Activated CD8-positive, alpha-beta T cell treated with anti-CD3 and anti-CD28 coated beads, Interleukin-2, amount 10 ng/mL, durations not matched to agents 7 days and 5 days (primary cell): Measurements from ENCODE around the gene PRKCSH. TPM values are rescaled to one million over a fixed set of nuclear protein-coding genes. Genes with fewer than 3 reads are reported as not detected.
"Not testable (repeated sequence)": the region's sequence is repeated elsewhere in the genome, so short reads cannot be mapped to it uniquely, and the experiment has no call there.

Source experiments
- ATAC-seq: fragments of 150-1000 bp; cut with Tn5 transposase; one replicate; pipeline ENCODE4 v1.10.0; 2021; ENCODE audit warnings: moderate library complexity
- CTCF ChIA-PET: fragments of 350-600 bp; sonication (Branson Sonifier 250); formaldehyde crosslinking; loops from one replicate; lab custom pipeline; 2021; ENCODE audit warnings: antibody characterized with exemption; lab: Charles Lee
- POLR2A ChIA-PET: fragments of 350-600 bp; sonication (Branson Sonifier 250); formaldehyde crosslinking; loops from one replicate; lab custom pipeline; 2021; ENCODE audit warnings: antibody characterized with exemption; lab: Charles Lee
- DNase-seq: peaks from one replicate; pipeline ENCODE4 v3.0.0-alpha.2; 2020
- H3K27ac Mint-ChIP-seq: one replicate; pipeline ENCODE4 v1.8.0; 2021; ENCODE audit warnings: mild to moderate bottlenecking, mixed read lengths
- H3K27me3 Mint-ChIP-seq: one replicate; pipeline ENCODE4 v1.8.0; 2021; ENCODE audit warnings: low read depth, mixed read lengths
- H3K36me3 Mint-ChIP-seq: one replicate; pipeline ENCODE4 v1.8.0; 2021; ENCODE audit warnings: low read depth, mixed read lengths
- H3K4me1 Mint-ChIP-seq: one replicate; pipeline ENCODE4 v1.8.0; 2021; ENCODE audit warnings: low read depth, mixed read lengths
- H3K4me3 Mint-ChIP-seq: one replicate; pipeline ENCODE4 v1.8.0; 2021; ENCODE audit warnings: mild to moderate bottlenecking, mixed read lengths
- H3K9me3 Mint-ChIP-seq: one replicate; pipeline ENCODE4 v1.8.0; 2022; ENCODE audit warnings: mixed read lengths; ENCODE audit not compliant: insufficient read depth
- total RNA-seq, 2 experiments: library from RNA; stranded (reverse); gene quantifications; one replicate each; pipeline ENCODE4 v1.2.3, GENCODE V29; 2021

Gene PRKCSH
- total RNA-seq, 2 experiments from 2014 or later, result 285 to 302 TPM

DNA sequence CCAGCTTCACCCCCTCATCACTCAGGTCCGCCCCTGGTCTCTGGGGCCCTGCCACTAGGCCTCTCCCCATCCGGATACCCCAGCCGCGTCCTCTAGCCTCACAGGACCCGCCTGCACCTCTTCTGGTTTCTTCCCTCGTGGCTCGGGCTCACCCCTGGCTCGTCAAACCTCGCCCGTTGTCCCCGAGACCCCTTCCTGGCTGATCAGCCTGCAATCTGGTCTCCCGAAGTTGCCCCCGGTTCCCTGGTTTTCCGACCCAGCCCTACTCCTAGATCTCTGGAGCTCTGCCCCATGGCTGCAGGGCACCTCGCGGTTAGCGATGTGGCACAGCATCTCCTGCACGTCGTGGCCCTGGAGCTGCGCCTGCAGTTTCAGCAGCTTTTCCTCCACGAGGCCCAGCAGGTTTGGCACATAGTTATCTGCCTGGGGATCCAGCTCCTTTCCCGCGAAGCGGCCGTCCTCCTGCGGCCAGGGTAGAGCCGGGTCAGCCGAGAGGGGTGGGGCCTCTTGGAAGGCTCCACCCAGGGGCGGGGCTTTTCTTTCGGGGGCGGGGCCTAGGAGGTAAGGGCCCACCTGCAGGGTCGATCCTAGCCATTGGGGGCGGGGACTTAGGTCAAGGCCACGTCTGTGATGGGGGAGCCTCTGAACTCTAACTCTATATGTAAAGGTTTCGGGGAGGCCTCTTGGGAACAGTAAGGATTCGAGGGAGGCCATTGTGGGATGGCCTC, 13.9 kb upstream of the PRKCSH start:
- Mint-ChIP-seq H3K27ac (no peak overlapping the region), H3K4me1 (peaks cover 36% of the 10 kb centered on the region), H3K36me3 (no peaks in the 10 kb centered on the region), H3K4me3 (peak overlapping the region; percentile 3), H3K27me3 (peaks cover 65% of the 10 kb centered on the region), H3K9me3 (no peaks in the 10 kb centered on the region)
- CTCF ChIA-PET, result interaction anchor here (1.4 to 2.3 kb wide), 3 partner anchors 10 to 41 kb away, joined by 4 to 10 read pairs (median 9); partner anchors contain the start of genes ODAD3 and PRKCSH
- peak; percentile 62 for DNase-seq
- POLR2A ChIA-PET, result interaction anchor here (0.6 to 1.2 kb wide), 2 partner anchors 14 to 39 kb away, joined by 3 to 4 read pairs; no protein-coding TSS in a partner anchor
- ATAC-seq, result peak; percentile 45

DNA sequence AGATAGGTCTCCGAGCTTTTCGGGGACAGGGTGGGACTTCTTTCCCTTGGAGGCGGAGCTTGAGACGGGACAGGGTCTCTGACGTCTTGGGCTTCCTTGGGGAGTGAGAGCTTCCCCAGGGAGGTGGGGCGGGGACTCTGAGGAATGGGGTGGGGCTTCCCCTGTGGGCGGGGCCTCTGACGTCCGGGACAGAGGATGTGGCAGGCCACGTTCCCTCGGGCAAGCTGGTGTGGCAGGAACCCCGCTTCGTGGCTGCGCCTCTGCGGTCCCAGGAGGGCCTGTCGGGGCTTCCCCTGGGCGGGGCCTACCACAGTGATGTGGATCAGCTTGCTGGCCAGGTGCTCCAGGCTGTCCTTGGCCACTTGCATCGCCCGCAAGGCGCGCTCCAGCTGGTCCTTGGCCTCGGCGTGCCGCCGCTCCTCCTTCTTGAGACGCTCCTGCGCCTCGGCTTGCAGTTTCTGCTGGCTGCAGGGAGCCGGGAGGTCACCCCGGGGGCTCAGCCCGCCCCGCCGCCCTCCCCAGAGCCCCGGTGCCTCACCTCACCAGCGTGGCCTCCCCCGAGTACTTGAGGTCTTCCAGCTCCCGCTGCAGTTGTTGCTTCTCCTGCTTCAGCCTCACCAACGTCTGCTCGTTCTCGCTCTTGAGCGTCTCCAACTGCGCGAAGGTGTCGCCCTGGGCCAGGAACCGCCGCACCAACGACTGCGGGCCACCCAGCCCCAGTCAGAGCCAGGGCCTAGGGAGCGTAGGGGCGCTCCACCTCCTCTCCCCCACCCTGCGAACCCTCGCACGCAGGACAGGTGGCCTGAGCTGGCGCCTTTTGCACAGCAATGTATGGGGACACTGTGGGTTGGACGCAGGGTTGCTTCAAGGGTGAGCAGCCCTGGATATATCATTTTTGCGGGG, 13.0 kb upstream of the PRKCSH start:
- Mint-ChIP-seq H3K4me3 (peak overlapping the region; percentile 45), H3K27ac (no peak overlapping the region), H3K36me3 (no peaks in the 10 kb centered on the region), H3K4me1 (peaks cover 36% of the 10 kb centered on the region), H3K27me3 (peaks cover 58% of the 10 kb centered on the region), H3K9me3 (no peaks in the 10 kb centered on the region)
- peak; percentile 88 for DNase-seq
- ATAC-seq, result peak; percentile 74
- POLR2A ChIA-PET, result interaction anchor here (1.2 kb wide), 1 partner anchor 39 kb away, joined by 4 read pairs; no protein-coding TSS in a partner anchor
- CTCF ChIA-PET, result interaction anchor here (0.8 to 2.3 kb wide), 4 partner anchors 10 to 179 kb away, joined by 3 to 10 read pairs (median 6); partner anchors contain the start of genes ODAD3 and PRKCSH

DNA sequence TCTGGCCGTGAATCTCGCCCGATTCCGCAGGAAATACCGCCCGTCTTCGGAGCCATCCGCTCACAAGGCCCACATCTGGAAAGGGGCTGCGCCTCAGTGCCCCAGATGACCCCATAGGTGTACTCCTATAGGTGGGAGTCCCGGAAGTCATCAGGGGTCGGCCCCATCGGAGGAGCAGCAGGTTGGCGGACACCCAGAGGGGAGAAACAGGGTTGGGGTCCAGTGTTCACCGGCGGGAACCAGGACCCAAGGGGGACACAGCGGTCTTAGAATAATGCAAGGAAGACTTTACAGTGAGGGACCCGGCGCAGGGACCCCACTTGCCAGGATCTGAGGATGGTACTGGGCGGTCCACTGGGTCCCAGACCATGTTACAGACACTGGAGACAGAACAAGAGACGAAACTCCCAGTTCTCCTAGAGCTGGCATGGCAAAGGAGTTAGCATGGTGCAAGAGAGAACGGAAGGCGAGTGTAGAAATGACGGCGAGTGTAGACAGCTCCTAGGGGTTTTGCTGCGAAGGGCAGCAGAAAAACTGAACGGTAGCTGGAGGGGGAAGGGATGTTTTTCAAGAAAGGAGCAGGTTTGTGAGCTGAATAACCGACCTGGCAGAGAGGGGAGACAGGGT, 12.2 kb upstream of the PRKCSH start:
- POLR2A ChIA-PET, result no interaction called here
- no peaks in the 10 kb centered on the region for H3K9me3 Mint-ChIP-seq
- no peak for DNase-seq
- H3K36me3 Mint-ChIP-seq, result no peaks in the 10 kb centered on the region
- peaks cover 50% of the 10 kb centered on the region for H3K27me3 Mint-ChIP-seq
- CTCF ChIA-PET, result interaction anchor here (0.8 to 2.3 kb wide), 2 partner anchors 42 to 180 kb away, joined by 3 to 9 read pairs; no protein-coding TSS in a partner anchor
- H3K4me3 Mint-ChIP-seq, result no peak overlapping the region
- peaks cover 36% of the 10 kb centered on the region for H3K4me1 Mint-ChIP-seq
- no peak overlapping the region for H3K27ac Mint-ChIP-seq
- ATAC-seq, result no peak

DNA sequence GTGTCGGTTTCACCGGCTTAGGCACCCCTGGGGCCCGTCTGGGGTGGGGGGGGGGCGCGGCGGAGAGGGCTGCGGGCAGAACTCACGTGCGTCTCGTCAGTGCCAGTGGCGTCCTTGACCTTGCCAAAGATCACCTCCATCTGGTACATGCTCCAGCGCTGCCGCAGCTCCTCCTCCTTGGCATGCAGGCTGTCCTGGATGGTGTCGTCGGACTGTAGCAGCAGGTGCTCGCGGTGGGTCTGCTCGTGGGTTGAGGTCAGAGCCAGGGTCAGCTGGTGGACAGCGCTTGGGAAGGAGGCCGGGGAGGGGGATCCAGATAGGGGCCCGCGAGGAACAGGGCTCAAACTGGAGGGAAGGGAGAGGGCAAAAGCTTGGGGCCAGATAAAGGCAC, 11.6 kb upstream of the PRKCSH start:
- CTCF ChIA-PET, result interaction anchor here (2.3 kb wide), 1 partner anchor 43 kb away, joined by 9 read pairs; no protein-coding TSS in a partner anchor
- POLR2A ChIA-PET, result no interaction called here
- no peak overlapping the region for H3K27ac Mint-ChIP-seq
- peaks cover 45% of the 10 kb centered on the region for H3K27me3 Mint-ChIP-seq
- peaks cover 36% of the 10 kb centered on the region for H3K4me1 Mint-ChIP-seq
- no peaks in the 10 kb centered on the region for H3K9me3 Mint-ChIP-seq
- no peak overlapping the region for H3K4me3 Mint-ChIP-seq
- DNase-seq (no peak), ATAC-seq (no peak)
- H3K36me3 Mint-ChIP-seq, result no peaks in the 10 kb centered on the region

DNA sequence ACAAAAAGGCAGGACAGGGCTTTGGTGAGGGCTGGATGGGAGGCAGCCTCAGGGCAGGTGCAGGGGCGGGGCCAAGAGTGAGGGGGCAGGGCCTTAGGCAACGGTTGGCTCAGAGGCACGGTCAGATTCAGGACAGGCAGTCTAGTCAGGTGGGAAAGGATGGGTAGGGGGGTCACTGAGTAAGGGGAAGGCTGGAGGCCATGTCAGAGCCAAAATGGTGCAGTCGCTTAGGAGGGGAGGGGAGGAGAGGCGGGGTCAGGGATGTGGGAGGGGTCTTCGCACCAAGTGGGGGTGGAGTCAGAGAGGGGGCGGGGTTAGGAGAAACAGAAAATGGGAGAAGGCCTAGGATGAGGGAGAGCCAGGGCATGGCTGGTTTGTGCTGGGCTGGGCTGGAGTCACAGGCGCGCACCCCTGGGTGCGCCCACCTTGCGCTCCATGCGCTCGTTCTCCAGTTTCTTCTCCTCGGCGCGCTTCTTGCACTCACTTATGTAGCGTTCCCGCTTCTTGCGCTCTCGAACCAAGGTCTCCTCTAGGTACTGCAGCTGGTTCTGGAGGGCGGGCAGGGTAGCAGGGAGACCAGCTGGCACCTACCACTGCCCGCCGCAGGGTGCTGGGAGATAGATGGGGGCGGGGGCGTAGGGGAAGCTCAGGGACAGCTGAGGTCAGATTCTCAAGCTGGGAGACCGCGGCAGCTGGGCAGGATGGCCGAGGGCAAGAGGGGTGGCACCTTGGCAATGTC, 9.5 kb upstream of the PRKCSH start:
- ChIA-PET POLR2A (no interaction called here), CTCF (no interaction called here)
- Mint-ChIP-seq H3K27ac (no peak overlapping the region), H3K4me3 (no peak overlapping the region), H3K9me3 (no peaks in the 10 kb centered on the region), H3K4me1 (peaks cover 30% of the 10 kb centered on the region), H3K27me3 (peaks cover 37% of the 10 kb centered on the region), H3K36me3 (no peaks in the 10 kb centered on the region)
- DNase-seq (no peak), ATAC-seq (no peak)

DNA sequence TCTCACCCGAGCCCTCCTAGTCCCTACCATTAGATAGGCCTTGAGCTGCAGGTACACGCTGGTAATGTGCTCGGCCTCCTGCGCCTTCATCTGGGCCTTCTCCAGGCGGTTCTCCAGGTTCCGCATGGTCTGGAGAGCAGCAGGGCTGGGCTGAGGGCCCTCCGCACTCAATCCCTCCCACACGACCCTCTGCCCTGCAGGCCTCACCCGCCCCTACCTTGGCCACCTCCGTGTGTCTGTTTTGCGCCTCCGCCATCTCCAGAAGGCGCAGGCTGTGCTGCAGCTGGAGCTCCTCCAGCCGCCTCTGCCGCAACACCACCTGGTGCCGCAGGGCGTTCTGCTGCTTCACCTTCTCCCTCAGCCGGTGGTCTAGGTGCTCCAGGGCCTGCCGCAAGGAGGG, 8.8 kb upstream of the PRKCSH start:
- ChIA-PET CTCF (no interaction called here), POLR2A (no interaction called here)
- H3K27me3 Mint-ChIP-seq, result peaks cover 30% of the 10 kb centered on the region
- H3K4me3 Mint-ChIP-seq, result no peak overlapping the region
- no peaks in the 10 kb centered on the region for H3K9me3 Mint-ChIP-seq
- ATAC-seq, result no peak
- DNase-seq, result no peak
- no peaks in the 10 kb centered on the region for H3K36me3 Mint-ChIP-seq
- peaks cover 22% of the 10 kb centered on the region for H3K4me1 Mint-ChIP-seq
- H3K27ac Mint-ChIP-seq, result no peak overlapping the region

DNA sequence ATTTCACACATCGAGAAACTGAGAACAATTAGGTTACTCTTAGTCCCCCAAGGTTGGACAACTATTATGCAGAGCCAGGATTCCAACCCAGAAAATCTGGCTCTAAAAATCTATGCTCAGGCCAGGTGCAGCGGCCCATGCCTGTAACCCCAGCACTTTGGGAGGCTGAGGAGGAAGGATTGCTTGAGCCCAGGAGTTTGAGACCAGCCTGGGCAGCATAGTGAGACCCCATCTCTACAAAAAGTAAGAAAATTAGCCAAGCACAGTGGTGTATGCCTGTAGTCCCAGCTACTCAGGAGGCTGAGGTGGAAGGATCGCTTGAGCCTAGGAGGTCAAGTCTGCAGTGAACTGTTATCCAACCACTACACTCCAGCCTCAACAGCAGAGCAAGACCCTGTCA, 1.9 kb upstream of the PRKCSH start:
- H3K27ac Mint-ChIP-seq, CTCF ChIA-PET, DNase-seq, H3K27me3 Mint-ChIP-seq, ATAC-seq, H3K9me3 Mint-ChIP-seq, H3K4me3 Mint-ChIP-seq: not testable (repeated sequence)
- H3K4me1 Mint-ChIP-seq, result peaks cover 19% of the 10 kb centered on the region
- H3K36me3 Mint-ChIP-seq, result peaks cover 27% of the 10 kb centered on the region
- POLR2A ChIA-PET, result interaction anchor here (1.2 kb wide), 1 partner anchor 52 kb away, joined by 3 read pairs; no protein-coding TSS in a partner anchor

DNA sequence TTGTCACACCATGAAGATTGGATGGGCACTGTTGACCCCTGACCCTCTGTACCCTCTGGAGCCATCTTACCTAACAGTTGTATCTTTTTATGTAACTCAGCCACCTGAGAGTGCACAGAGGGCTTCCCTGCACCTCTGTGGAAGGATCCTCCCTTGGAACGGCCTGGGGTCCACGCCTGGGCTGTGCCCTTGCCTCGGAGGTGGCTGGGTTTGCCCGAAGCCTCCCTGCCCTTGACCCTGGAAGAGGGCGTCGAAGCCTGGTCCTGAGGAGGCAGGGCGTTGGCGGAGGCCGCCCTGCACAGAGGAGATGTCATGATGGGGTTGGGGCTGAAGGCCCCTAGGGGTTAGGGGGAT, 755 bp upstream of the PRKCSH start:
- Mint-ChIP-seq H3K27ac (peak overlapping the region; percentile 100), H3K27me3 (peaks cover 7% of the 10 kb centered on the region), H3K4me1 (peaks cover 19% of the 10 kb centered on the region), H3K4me3 (peak overlapping the region; percentile 100), H3K9me3 (no peaks in the 10 kb centered on the region), H3K36me3 (peaks cover 31% of the 10 kb centered on the region)
- DNase-seq (no peak), ATAC-seq (peak; percentile 35)
- ChIA-PET POLR2A (interaction anchor here (0.6 to 3.4 kb wide), 4 partner anchors 54 to 564 kb away, joined by 3 to 10 read pairs (median 3); partner anchors contain the start of genes SMARCA4 and SWSAP1), CTCF (interaction anchor here (0.7 to 1.4 kb wide), 9 partner anchors 10 to 115 kb away, joined by 3 to 19 read pairs (median 5); partner anchors contain the start of gene SWSAP1)

DNA sequence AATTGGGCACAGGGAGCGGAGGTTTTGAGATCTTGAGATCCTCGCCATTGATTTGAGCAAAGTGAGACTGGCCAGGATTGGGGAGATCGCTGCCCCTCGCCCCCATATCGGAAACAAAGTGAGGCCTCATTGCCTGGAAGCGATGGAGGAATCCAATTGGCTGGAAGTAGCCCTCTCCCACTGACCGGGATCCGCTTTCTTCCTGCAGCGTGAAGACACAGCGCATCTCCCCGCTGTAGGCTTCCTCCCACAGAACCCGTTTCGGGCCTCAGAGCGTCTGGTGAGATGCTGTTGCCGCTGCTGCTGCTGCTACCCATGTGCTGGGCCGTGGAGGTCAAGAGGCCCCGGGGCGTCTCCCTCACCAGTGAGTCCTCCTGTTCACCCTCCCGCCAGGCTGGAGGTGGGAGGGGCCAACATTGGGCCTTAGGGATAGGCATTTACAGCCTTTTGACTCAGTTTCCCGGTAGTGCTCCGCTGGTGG, 438 bp downstream of the PRKCSH start:
- H3K9me3 Mint-ChIP-seq, result no peaks in the 10 kb centered on the region
- H3K36me3 Mint-ChIP-seq, result peaks cover 34% of the 10 kb centered on the region
- ChIA-PET CTCF (interaction anchor here (0.6 to 1.4 kb wide), 17 partner anchors 9 to 152 kb away, joined by 3 to 19 read pairs (median 4); partner anchors contain the start of genes SWSAP1 and ZNF653), POLR2A (interaction anchor here (1.2 to 3.4 kb wide), 2 partner anchors 16 to 61 kb away, joined by 3 to 10 read pairs; partner anchors contain the start of genes RGL3 and SWSAP1)
- peaks cover under 1% of the 10 kb centered on the region for H3K27me3 Mint-ChIP-seq
- H3K27ac Mint-ChIP-seq, result peak overlapping the region; percentile 100
- ATAC-seq (no peak), DNase-seq (peak; percentile 43)
- H3K4me1 Mint-ChIP-seq, result peaks cover 22% of the 10 kb centered on the region
- peak overlapping the region; percentile 100 for H3K4me3 Mint-ChIP-seq

DNA sequence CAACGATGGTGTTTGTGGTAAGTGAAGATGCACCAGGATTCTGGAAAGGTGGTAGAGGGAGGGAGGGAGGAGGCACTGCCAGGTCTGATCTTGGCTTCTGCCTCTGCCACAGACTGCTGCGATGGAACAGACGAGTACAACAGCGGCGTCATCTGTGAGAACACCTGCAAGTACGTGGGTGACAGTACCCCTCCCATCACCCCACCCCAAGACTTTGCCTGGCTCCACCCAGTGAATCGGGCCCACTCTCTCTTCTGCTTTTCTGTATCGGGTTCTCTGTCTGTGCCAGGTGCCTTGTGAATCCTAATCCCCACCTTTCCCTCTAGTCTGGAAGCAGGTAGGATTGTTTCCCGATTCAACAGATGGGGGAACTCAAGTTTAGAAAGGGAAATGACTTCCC, 2.5 kb downstream of the PRKCSH start:
- H3K4me1 Mint-ChIP-seq, result peaks cover 28% of the 10 kb centered on the region
- peaks cover 50% of the 10 kb centered on the region for H3K36me3 Mint-ChIP-seq
- no peak overlapping the region for H3K4me3 Mint-ChIP-seq
- H3K27ac Mint-ChIP-seq, result no peak overlapping the region
- ChIA-PET POLR2A (no interaction called here), CTCF (no interaction called here)
- H3K27me3 Mint-ChIP-seq, result no peaks in the 10 kb centered on the region
- DNase-seq (no peak), ATAC-seq (no peak)
- no peaks in the 10 kb centered on the region for H3K9me3 Mint-ChIP-seq
